Measurements from ENCODE around the gene TMEM170B.

TMEM170B gene

DNA sequence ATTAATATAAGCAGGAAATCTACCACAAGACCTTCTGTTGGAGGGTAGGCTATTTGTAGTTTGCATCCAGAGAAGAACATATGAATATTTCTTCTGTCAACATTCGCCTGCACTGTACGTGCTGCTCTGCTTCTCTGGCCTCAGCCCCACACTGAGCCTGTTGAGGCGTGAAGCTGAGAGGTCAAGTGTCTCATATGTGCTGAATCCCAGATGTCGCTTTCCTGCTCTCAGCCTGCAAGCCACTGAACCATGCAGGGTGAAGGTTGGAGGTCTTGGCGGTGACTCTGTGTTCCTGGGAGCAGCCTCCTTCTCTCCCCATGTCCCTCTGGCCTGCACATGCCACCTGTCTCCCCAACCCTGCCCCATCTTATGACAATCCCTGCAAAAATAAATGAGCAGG, 83.6 kb downstream of the TMEM170B start:
- DNase-seq: no peak

- DNase-seq: no peak
These were observed 84.6 kb downstream of the TMEM170B start for GRCh38 chr6:11622156-11622555.

DNA sequence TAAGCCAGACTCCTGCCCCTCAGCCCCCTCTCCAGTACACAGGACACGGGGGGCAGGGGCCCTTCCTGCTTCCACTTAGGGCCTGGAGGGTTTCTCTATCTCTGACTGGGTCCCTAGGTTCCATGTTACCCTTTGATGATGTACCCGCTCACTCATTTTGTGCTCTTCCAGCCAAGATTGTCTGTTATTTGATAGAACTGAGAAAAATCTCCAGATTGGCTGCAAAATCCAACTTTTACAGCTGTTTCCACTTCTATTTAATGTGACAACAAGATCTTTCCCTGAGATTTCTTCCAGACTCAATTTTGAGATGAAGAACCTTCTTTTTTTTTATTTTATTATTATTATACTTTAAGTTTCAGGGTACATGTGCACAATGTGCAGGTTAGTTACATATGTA, 85.7 kb downstream of the TMEM170B start:
- no peak for DNase-seq

- no peak for DNase-seq
These were observed 87.8 kb downstream of the TMEM170B start for GRCh38 chr6:11625302-11625701.

DNA sequence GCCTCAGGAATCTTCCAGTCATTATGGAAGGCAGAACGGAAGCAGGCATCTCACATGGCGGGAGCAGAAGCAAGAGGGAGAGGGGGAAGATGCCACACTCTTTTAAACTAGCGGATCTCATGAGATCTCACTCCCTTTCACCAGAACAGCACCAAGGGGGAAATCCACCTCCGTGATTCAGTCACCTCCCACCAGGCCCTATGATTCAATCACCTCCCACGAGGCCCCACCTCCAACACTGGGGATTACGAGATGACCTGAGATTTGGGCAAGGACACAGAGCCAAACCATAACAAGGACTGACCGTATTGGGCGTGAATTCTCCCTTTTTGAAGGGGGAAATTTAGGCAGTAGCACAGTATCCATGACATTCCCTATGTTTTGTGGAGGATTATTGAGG, 88.8 kb downstream of the TMEM170B start:
- no peak for DNase-seq

- DNase-seq: no peak
These were observed 91.0 kb downstream of the TMEM170B start for GRCh38 chr6:11628562-11628961.

DNA sequence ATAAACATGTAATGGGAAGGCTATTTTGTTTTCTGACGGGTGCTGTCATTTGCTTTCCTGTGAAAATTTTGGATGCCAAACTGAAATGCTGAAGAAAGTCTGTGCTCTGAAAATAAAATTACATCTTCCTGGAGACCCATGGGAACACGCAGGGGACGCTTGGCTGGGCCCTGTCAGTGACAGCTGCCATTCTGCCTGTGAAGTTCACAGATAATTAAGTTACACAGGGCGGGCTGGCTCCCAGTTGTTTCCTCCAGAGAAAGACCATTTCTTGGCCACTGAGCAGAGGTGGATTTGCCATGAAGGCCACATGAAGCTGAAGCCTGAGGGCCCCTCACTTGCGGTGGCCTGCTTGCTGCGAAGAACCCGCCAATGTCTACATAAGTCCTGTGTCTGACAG, 93.5 kb downstream of the TMEM170B start:
- DNase-seq: no peak

DNA sequence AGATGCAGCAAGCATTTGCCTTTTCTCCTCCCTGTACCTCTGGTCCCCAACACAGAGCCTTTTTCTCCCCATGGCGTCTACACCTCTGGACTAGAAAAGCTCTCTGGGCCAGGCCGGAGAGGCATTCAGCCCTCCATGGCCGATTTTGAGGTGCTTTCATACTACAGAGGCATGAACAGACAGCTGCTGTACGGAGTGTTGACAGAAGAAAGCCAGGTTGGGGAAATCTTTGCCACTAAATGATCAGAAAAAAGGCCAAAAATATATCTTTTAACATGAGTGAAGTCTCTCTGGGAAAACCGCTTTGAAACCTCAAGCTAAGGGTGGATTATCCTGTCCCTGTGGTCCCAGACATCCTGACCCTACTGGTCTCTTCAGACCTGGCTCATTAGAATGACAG, 94.0 kb downstream of the TMEM170B start:
- no peak for DNase-seq

DNA sequence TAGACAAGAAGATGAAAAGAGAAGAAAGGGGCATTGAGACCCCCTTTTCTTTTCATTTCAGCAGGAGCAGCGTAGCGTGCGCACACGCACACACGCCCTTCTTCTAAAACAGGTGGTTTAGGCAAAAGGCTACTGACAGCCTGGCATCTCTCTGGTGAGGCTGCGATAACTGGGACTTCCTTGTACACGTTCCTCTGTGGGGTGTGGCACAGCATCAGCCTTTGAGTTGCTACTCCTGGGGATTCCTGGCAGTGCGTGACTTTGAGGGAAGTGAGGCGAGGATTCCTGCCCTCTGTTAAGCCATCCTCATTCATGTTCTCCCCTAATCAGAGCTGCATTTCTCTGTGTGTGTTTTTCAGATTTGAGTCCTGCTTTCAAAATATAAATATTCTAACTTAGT, 94.7 kb downstream of the TMEM170B start:
- DNase-seq: no peak

- DNase-seq: no peak
These were observed 95.4 kb downstream of the TMEM170B start for GRCh38 chr6:11632795-11633511.
